Measurements from ENCODE around the gene SCFD2.

The SCFD2 gene

DNA sequence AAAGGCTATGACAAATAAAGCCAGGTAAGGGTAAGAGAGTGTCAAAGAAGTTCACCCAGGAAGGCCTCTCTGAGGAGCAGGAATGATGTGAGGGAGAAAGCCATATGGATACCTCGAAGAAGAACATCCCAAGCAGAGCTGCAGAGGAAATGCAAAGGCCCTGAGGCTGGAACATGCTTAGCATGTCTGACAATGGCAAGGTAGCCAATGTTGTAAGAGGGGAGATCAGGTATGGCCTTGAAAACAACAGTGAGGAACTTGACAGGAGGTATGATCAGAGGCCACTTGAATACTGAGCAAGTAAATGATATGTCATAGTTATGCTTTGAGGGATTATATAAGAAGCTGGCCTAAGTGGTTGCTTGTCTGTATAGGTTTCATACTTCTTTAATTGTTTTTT, 3.8 kb downstream of the SCFD2 start:
- in situ Hi-C loops (cut with MboI; ENCODE audit: low sequenced_read_pairs, unreplicated experiment), result no loop called here

DNA sequence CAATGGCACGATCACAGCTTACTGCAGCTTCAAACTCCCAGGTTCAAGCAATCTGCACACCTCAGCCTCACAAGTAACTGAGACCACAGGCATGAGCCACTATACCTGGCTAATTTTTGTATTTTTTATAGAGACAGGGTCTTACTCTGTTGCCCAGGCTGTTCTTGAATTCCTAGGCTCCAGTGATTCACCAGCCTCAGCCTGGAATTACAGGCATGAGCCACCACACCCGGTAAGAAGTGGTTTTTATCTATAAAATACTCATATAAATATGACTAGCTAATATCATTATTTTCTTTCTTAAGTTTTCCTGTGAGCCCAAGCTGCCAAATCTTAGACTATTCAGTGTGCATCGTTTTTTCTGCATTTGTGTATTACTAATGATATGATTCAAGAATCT, 4.4 kb downstream of the SCFD2 start:
- no peak for DNase-seq (ENCODE audit: low spot score)
- TF ChIP-seq, protein P1, sequence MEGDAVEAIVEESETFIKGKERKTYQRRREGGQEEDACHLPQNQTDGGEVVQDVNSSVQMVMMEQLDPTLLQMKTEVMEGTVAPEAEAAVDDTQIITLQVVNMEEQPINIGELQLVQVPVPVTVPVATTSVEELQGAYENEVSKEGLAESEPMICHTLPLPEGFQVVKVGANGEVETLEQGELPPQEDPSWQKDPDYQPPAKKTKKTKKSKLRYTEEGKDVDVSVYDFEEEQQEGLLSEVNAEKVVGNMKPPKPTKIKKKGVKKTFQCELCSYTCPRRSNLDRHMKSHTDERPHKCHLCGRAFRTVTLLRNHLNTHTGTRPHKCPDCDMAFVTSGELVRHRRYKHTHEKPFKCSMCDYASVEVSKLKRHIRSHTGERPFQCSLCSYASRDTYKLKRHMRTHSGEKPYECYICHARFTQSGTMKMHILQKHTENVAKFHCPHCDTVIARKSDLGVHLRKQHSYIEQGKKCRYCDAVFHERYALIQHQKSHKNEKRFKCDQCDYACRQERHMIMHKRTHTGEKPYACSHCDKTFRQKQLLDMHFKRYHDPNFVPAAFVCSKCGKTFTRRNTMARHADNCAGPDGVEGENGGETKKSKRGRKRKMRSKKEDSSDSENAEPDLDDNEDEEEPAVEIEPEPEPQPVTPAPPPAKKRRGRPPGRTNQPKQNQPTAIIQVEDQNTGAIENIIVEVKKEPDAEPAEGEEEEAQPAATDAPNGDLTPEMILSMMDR (IDR thresholded peaks at IDR 0.05; ENCODE audit: borderline replicate concordance, control extremely low read depth, extremely low read depth, insufficient read depth, missing control alignments), result no peak
- in situ Hi-C loops (cut with MboI; ENCODE audit: low sequenced_read_pairs, unreplicated experiment), result no loop called here

More for the DNA sequence above, 3.8 kb downstream of the SCFD2 start:
- TF ChIP-seq, protein P1 (IDR thresholded peaks at IDR 0.05; ENCODE audit: borderline replicate concordance, control extremely low read depth, extremely low read depth, insufficient read depth, missing control alignments), result no peak
- DNase-seq (ENCODE audit: low spot score), result no peak

DNA sequence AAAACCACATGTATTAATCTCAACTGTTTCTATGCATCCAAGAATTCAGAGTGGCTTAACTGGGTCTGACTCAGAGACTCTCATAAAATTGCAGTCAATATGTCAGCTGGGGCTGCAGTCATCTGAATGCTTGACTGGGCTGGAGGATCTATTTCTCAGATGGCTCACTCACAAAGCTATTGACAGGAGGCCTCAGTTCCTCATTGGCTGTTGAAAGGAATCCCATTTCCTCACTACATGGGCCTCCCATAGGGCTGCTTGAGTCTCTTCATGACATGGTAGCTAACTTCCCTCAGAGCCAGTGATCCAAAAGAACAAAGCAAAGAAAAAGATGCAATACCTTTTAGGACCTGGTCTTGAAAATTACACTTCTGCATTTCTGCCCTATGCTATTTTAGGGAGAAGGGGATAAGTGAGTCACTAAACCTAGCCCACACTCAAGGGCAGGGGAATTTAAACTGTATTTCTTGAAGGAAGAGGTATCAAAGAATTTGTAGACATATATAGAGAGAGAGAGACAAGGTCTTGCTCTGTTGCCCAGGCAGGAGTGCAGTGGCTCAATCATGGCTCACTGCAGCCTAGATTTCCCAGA, 9.8 kb downstream of the SCFD2 start:
- TF ChIP-seq, protein P1 (IDR thresholded peaks at IDR 0.05; ENCODE audit: borderline replicate concordance, control extremely low read depth, extremely low read depth, insufficient read depth, missing control alignments), result no peak
- in situ Hi-C loops (cut with MboI; ENCODE audit: low sequenced_read_pairs, unreplicated experiment), result no loop called here
- no peak for DNase-seq (ENCODE audit: low spot score)

DNA sequence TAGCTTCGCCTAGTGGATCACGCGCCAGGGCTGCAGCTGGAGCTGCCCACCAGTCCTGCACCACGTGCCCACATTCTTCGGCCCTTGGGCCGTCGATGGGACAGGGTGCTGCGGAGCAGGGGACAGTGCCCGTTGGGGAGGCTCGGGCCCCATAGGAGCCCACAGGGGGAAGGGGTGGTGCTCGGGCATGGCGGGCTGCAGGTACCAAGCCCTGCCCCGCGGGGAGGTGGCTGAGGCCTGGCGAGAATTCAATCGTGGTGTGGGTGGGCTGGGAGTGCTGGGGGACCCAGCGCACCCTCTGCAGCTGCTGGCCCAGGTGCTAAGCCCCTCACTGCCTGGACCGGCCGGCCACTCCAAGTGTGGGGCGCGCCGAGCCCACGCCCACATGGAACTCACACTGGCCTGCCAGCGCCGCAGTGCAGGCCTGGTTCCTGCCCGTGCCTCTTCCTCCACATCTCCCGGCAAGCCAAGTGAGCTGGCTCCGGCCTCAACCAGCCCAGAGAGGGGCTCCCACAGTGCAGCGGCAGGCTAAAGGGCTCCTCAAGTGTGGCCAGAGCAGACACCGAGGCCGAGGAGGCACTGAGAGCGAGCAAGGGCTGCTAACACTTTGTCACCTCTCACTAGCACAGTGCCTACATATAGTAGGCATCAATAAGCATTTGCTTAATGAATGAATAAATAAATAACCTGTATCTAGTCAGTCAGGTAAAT, 11.7 kb downstream of the SCFD2 start:
- no peak for DNase-seq (ENCODE audit: low spot score)
- TF ChIP-seq, protein P1 (IDR thresholded peaks at IDR 0.05; ENCODE audit: borderline replicate concordance, control extremely low read depth, extremely low read depth, insufficient read depth, missing control alignments), result no peak
- in situ Hi-C loops (cut with MboI; ENCODE audit: low sequenced_read_pairs, unreplicated experiment), result no loop called here

DNA sequence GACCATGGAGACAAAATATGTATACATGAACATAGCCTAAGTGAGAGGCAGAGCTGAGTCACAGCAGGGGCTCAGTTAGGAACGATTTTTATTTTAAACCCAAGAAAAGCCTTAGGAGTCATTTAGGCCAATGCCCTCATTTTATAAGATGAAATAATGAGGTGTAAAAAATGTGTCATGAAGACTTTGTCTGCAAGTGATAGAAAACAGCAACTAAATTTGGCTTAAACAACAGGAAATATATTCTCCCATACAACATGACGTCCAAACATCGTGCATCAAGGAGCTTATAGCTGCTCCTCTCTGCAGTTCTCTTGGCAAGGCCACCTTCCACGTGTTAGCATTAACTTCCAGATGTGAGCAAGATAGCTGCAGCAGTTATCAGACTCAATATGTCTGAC, 16.8 kb downstream of the SCFD2 start:
- TF ChIP-seq, protein P1 (IDR thresholded peaks at IDR 0.05; ENCODE audit: borderline replicate concordance, control extremely low read depth, extremely low read depth, insufficient read depth, missing control alignments), result no peak
- in situ Hi-C loops (cut with MboI; ENCODE audit: low sequenced_read_pairs, unreplicated experiment), result no loop called here
- DNase-seq (ENCODE audit: low spot score), result no peak

DNA sequence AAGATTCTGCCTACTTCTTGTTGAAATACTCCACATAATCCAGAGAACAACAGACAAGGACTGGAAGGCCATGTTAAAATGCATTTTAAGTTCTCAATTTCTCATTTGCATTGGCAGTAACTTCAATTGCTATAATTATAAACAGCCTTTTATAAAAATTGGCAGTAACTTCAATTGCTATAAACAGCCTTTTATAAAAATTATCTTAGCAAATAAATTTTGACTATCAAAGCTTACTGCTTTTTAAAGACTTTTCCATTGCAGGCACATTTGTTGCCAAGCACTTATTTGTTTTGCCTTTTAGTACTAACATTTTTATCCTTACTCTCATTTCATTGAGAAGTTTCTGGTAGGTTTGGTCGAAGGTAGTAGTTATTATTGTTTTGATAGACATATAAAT, 17.8 kb downstream of the SCFD2 start:
- no peak for DNase-seq (ENCODE audit: low spot score)
- in situ Hi-C loops (cut with MboI; ENCODE audit: low sequenced_read_pairs, unreplicated experiment), result no loop called here
- TF ChIP-seq, protein P1 (IDR thresholded peaks at IDR 0.05; ENCODE audit: borderline replicate concordance, control extremely low read depth, extremely low read depth, insufficient read depth, missing control alignments), result no peak
